Activated T-cell treated with anti-CD3 and anti-CD28 coated beads, Interleukin-2, amount 50 U/mL, for 4 hours (primary cell): Measurements from ENCODE around the gene HLA-DQB1. TPM values are rescaled to one million over a fixed set of nuclear protein-coding genes. Genes with fewer than 3 reads are reported as not detected.
A peak's percentile ranks its signal among the peaks of the same experiment; 100 is the strongest.

ENCODE experiments used
- ATAC-seq, 2 donors: fragments of 200-7000 bp; cut with Tn5 transposase; one replicate each; pipeline ENCODE4 v1.10.0; 2021
- DNase-seq: peaks from one replicate; pipeline ENCODE4 v3.0.0-alpha.2; 2020
- H3K27me3 Mint-ChIP-seq: one replicate; pipeline ENCODE4 v1.8.0; 2021; ENCODE audit warnings: low read depth, mixed read lengths
- H3K36me3 Mint-ChIP-seq: one replicate; pipeline ENCODE4 v1.8.0; 2022; ENCODE audit warnings: mixed read lengths; ENCODE audit not compliant: insufficient read depth
- H3K4me1 Mint-ChIP-seq: one replicate; pipeline ENCODE4 v1.8.0; 2021; ENCODE audit warnings: low read depth, mixed read lengths
- H3K4me3 Mint-ChIP-seq: one replicate; pipeline ENCODE4 v1.8.0; 2021; ENCODE audit warnings: mild to moderate bottlenecking, moderate library complexity, mixed read lengths
- H3K9me3 Mint-ChIP-seq: one replicate; pipeline ENCODE4 v1.8.0; 2021; ENCODE audit warnings: mixed read lengths
- total RNA-seq, 3 donors: library from RNA; stranded (reverse); gene quantifications; one replicate each; pipeline ENCODE4 v1.2.1, GENCODE V29; 2021

The HLA-DQB1 gene
- total RNA-seq, 3 donors from 2014 or later, result 3.8 to 12.5 (median 6.2) TPM

DNA sequence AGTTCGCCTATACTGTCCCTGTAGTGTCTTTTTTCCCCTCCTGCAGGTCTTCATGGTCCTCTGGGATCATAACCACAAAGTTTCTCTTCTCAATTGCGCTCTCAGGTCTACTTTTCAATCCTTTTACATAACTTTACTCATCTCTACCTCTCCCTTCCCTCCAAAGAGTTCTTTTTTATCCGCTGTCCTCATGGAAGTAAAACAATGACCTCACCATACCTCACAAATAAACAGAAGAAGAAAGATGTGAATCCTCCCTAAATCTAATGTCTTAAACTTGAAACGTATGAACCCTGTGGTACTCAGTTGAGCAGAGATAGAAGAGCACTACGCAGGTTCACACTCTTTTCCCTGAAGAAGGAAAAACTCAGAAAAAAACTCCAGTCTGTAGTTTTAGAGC, 41.3 kb downstream of the HLA-DQB1 start:
- no peaks in the 10 kb centered on the region for H3K27me3 Mint-ChIP-seq
- no peaks in the 10 kb centered on the region for H3K9me3 Mint-ChIP-seq
- no peaks in the 10 kb centered on the region for H3K36me3 Mint-ChIP-seq
- DNase-seq (no peak), ATAC-seq (no peak)
- no peak overlapping the region for H3K4me3 Mint-ChIP-seq
- peaks cover 50% of the 10 kb centered on the region for H3K4me1 Mint-ChIP-seq

GRCh38 chr6:32624565-32624964, 41.9 kb downstream of the HLA-DQB1 start:
- Mint-ChIP-seq H3K4me1 (peaks cover 50% of the 10 kb centered on the region), H3K36me3 (no peaks in the 10 kb centered on the region), H3K4me3 (no peak overlapping the region), H3K9me3 (no peaks in the 10 kb centered on the region), H3K27me3 (no peaks in the 10 kb centered on the region)
- DNase-seq, result no peak
- no peak for ATAC-seq

DNA sequence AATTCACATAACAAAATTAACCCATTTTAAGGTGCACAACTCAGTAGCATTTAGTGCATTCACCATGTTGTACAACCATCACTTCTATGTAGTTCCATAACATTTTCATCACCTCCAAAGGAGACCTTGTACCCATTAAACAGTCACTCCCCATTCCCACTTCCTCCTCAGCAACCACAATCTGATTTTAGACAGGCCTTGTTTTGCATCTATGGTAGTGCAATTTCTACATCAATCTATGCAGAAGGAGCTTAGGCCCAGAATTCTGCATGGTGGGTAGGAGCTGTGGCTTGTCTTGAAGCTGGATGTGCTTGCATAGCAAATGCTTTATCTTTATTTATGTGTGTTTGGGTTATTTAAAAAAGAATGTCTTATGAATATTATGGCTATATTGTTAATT, 42.8 kb downstream of the HLA-DQB1 start:
- no peak overlapping the region for H3K4me3 Mint-ChIP-seq

GRCh38 chr6:32622545-32623401, 43.7 kb downstream of the HLA-DQB1 start:
- ATAC-seq (peak; percentile 84 to 90), DNase-seq (peak; percentile 46)
- no peaks in the 10 kb centered on the region for H3K36me3 Mint-ChIP-seq
- peaks cover 43% of the 10 kb centered on the region for H3K4me1 Mint-ChIP-seq
- H3K4me3 Mint-ChIP-seq, result peak overlapping the region; percentile 72
- H3K9me3 Mint-ChIP-seq, result no peaks in the 10 kb centered on the region
- no peaks in the 10 kb centered on the region for H3K27me3 Mint-ChIP-seq

More for the DNA sequence above, 42.8 kb downstream of the HLA-DQB1 start:
- Mint-ChIP-seq H3K4me1 (peaks cover 50% of the 10 kb centered on the region), H3K27me3 (no peaks in the 10 kb centered on the region), H3K36me3 (no peaks in the 10 kb centered on the region), H3K9me3 (no peaks in the 10 kb centered on the region)
- no peak for ATAC-seq
- DNase-seq, result no peak

DNA sequence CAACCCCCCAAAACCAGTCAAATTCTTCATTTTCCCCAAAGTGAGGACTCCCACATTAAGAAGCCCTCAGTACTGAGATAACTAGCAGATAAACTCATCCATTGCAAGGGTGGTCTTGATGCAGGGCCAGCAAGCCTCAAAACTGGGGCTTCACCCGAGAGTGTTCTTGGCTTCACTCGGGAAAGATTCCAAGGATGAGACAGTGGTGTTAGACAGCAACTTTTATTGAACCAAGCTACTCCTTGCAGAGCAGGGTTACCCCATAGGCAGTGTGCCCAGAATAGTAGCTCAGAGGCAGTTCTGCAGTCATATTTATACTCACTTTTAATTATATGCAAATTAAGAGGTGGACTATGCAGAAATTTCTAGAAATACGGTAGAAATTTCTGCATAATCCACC, 45.1 kb downstream of the HLA-DQB1 start:
- H3K36me3 Mint-ChIP-seq, result no peaks in the 10 kb centered on the region
- H3K4me1 Mint-ChIP-seq, result peaks cover 38% of the 10 kb centered on the region
- DNase-seq (no peak), ATAC-seq (no peak)
- H3K4me3 Mint-ChIP-seq, result no peak overlapping the region
- no peaks in the 10 kb centered on the region for H3K9me3 Mint-ChIP-seq
- no peaks in the 10 kb centered on the region for H3K27me3 Mint-ChIP-seq

GRCh38 chr6:32617751-32618150, 48.7 kb downstream of the HLA-DQB1 start:
- Mint-ChIP-seq H3K4me1 (peaks cover 26% of the 10 kb centered on the region), H3K4me3 (no peak overlapping the region), H3K9me3 (no peaks in the 10 kb centered on the region), H3K27me3 (no peaks in the 10 kb centered on the region), H3K36me3 (no peaks in the 10 kb centered on the region)
- no peak for ATAC-seq
- no peak for DNase-seq

DNA sequence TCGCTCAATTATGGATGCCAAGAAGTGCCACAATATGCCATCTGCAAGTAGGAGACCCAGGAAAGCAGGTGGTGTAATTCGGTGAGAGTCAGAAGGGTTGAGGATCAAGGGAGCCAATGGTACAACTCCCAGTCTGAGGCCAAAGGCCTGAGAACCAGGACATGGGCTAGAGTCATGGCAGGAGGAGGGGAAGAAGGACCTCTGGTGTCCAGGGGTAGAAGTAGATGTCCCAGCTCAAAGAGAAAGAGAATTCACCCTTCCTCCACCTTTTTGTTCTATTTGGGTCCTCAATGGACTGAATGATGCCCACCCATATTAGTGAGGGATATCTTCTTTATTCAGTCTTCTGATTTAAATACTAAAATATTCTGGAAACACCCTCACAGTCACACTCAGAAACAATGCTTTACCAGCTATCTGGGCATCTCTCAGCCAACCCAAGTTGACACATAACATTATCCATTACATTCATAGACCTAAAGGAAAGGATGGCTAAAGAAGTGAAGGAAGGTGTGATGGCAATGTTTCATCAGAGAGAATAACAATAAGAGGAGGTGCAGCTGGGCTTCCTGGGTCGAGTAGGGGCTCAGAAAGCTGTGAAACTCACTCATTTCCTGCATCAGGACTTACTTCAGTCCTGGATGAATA, 50.4 kb downstream of the HLA-DQB1 start:
- DNase-seq (no peak), ATAC-seq (peak in 1 of 2 donors; percentile 76)
- H3K4me3 Mint-ChIP-seq, result no peak overlapping the region
- no peaks in the 10 kb centered on the region for H3K27me3 Mint-ChIP-seq
- no peaks in the 10 kb centered on the region for H3K9me3 Mint-ChIP-seq
- no peaks in the 10 kb centered on the region for H3K36me3 Mint-ChIP-seq
- peaks cover 14% of the 10 kb centered on the region for H3K4me1 Mint-ChIP-seq

DNA sequence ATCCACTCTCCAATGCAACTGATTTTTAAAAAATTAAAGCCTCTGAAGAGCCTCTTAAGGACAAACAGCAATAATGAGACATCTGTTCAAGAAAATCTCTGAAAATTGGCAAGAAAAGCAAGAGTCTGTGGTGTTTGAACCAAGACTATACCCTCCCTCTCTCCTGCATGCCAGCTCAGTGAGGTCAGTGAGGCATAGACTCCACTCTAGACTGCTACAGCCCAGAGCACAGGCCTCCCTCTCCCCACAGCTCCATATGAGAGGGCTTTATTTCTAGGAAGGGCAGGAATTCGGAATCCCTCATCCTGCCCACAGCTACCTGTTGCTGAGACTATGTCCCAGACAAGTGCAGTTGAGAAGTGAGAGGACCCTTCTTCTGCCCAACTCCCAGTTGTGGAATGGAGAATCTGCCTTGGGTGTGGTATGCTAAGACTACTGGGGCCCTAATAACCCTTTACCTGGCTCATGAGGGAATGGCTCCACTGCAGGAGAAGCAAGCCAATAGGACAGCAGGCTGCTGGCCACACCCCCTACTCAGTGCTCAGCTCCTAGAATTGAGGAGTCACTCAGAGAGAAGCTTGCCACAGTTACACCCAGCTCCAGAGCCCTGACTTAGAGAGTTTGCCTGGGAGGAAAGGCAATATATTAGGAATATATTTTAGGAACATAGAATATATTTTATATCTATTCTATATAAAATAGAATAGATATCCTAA, 51.9 kb downstream of the HLA-DQB1 start:
- no peak for ATAC-seq
- H3K9me3 Mint-ChIP-seq, result no peaks in the 10 kb centered on the region
- DNase-seq, result no peak
- no peaks in the 10 kb centered on the region for H3K27me3 Mint-ChIP-seq
- H3K36me3 Mint-ChIP-seq, result no peaks in the 10 kb centered on the region
- peaks cover 14% of the 10 kb centered on the region for H3K4me1 Mint-ChIP-seq
- no peak overlapping the region for H3K4me3 Mint-ChIP-seq

GRCh38 chr6:32613475-32613874, 53.0 kb downstream of the HLA-DQB1 start:
- DNase-seq (no peak), ATAC-seq (no peak)
- Mint-ChIP-seq H3K27me3 (no peaks in the 10 kb centered on the region), H3K4me1 (peaks cover 15% of the 10 kb centered on the region), H3K9me3 (no peaks in the 10 kb centered on the region), H3K36me3 (no peaks in the 10 kb centered on the region), H3K4me3 (no peak overlapping the region)

- no peaks in the 10 kb centered on the region for H3K9me3 Mint-ChIP-seq
- no peak for ATAC-seq
- no peak for DNase-seq
- H3K27me3 Mint-ChIP-seq, result peaks cover 3% of the 10 kb centered on the region
- peaks cover 11% of the 10 kb centered on the region for H3K4me1 Mint-ChIP-seq
- H3K4me3 Mint-ChIP-seq, result no peak overlapping the region
- H3K36me3 Mint-ChIP-seq, result no peaks in the 10 kb centered on the region
Measured at GRCh38 chr6:32610682-32611296, 55.7 kb downstream of the HLA-DQB1 start.

- ATAC-seq, result peak; percentile 96 to 99
- Mint-ChIP-seq H3K4me3 (no peak overlapping the region), H3K36me3 (no peaks in the 10 kb centered on the region), H3K9me3 (no peaks in the 10 kb centered on the region), H3K27me3 (peaks cover 3% of the 10 kb centered on the region), H3K4me1 (peaks cover 13% of the 10 kb centered on the region)
- DNase-seq, result peak; percentile 45
Measured at GRCh38 chr6:32609731-32610640, 56.5 kb downstream of the HLA-DQB1 start.
